DOHH2 (cell line): Measurements from ENCODE around the gene FUNDC2.

Experiments
- H3F3A ChIP-seq: fragments of 200-600 bp; sonication (generic), shearing (Covaris generic); 2 replicates; pipeline ENCODE4 v1.6.0; 2016; ENCODE audit warnings: antibody characterized with exemption, mild to moderate bottlenecking; ENCODE audit not compliant: control insufficient read depth, insufficient read depth
- H3K27ac ChIP-seq: fragments of 200-600 bp; sonication (generic); 2 replicates; pipeline ENCODE4 v1.5.1; 2014; ENCODE audit warnings: low read depth, mild to moderate bottlenecking, low read length, moderate library complexity
- H3K27me3 ChIP-seq: fragments of 200-600 bp; sonication (generic); 2 replicates; pipeline ENCODE4 v1.6.1; 2014; ENCODE audit warnings: mild to moderate bottlenecking, low read length, mixed read lengths; ENCODE audit not compliant: control insufficient read depth
- H3K36me3 ChIP-seq: fragments of 200-600 bp; sonication (generic); 2 replicates; pipeline ENCODE4 v1.6.1; 2014; ENCODE audit warnings: mild to moderate bottlenecking, low read length, moderate library complexity, mixed read lengths; ENCODE audit not compliant: control insufficient read depth
- H3K4me1 ChIP-seq: fragments of 200-600 bp; sonication (generic); 2 replicates; pipeline ENCODE4 v1.6.1; 2014; ENCODE audit warnings: mild to moderate bottlenecking, low read length, mixed read lengths; ENCODE audit not compliant: control insufficient read depth
- H3K4me2 ChIP-seq: fragments of 200-600 bp; sonication (generic); 2 replicates; pipeline ENCODE4 v1.6.0; 2014; ENCODE audit warnings: mild to moderate bottlenecking, low read length, moderate library complexity
- H3K4me3 ChIP-seq: fragments of 200-600 bp; sonication (generic); 2 replicates; pipeline ENCODE4 v1.5.1; 2014; ENCODE audit warnings: mild to moderate bottlenecking, low read length, mixed read lengths
- H3K79me2 ChIP-seq: fragments of 200-600 bp; sonication (generic); 2 replicates; pipeline ENCODE4 v1.6.1; 2014; ENCODE audit warnings: mild to moderate bottlenecking, low read length, mixed read lengths; ENCODE audit not compliant: control insufficient read depth
- H3K9me2 ChIP-seq: fragments of 200-600 bp; sonication (generic); replicated peaks from 2 replicates; pipeline ENCODE4 v1.6.1; 2014; ENCODE audit warnings: mild to moderate bottlenecking, low read length, mixed read lengths; ENCODE audit not compliant: control insufficient read depth
- H3K9me3 ChIP-seq: fragments of 200-600 bp; sonication (generic); 2 replicates; pipeline ENCODE4 v1.6.1; 2014; ENCODE audit warnings: antibody characterized with exemption, low read length, mixed read lengths; ENCODE audit not compliant: control insufficient read depth, insufficient read depth
- H4K20me1 ChIP-seq: fragments of 200-600 bp; sonication (generic); 2 replicates; pipeline ENCODE4 v1.6.0; 2014; ENCODE audit warnings: low read depth, mild to moderate bottlenecking, antibody characterized with exemption, low read length, moderate library complexity; ENCODE audit not compliant: control insufficient read depth, insufficient read depth
- EZH2phosphoT487 ChIP-seq: fragments of 200-600 bp; sonication (generic); IDR thresholded peaks from 2 replicates; pipeline ENCODE4 v1.6.1; 2017; ENCODE audit warnings: borderline replicate concordance, mild to moderate bottlenecking, antibody characterized with exemption, low read length, moderate library complexity, mixed read lengths
- TF ChIP-seq, protein P1 (sequence below): fragments of 200-600 bp; sonication (generic); IDR thresholded peaks from one replicate; pipeline ENCODE4 v1.5.1; 2014; ENCODE audit warnings: antibody characterized with exemption, mild to moderate bottlenecking, low read depth, low read length; ENCODE audit not compliant: poor library complexity, severe bottlenecking

FUNDC2 gene

DNA sequence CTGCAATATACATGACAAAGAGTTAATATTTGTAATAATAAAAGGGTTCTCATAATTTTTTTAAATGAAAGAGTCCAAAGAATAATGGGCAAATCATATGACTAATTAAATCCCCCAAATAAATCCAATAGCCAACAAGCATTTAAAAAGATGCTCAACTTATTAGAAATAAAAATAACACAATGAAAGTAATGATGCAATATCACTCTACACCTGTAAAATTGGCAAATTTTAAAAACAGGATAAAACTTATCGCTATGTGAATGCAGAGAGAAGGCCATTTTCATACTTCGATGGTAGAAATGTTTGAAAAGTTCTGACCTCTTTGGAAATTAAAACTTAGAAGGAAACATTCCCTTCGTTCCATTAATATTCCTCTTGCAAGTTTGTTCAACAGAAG, 6.1 kb upstream of the FUNDC2 start:
- Histone ChIP-seq H3K4me3 (no peak overlapping the region), H4K20me1 (no peaks in the 10 kb centered on the region), H3K4me2 (no peak overlapping the region), H3K27me3 (no peaks in the 10 kb centered on the region), H3K36me3 (no peaks in the 10 kb centered on the region), H3K9me2 (no peaks in the 10 kb centered on the region), H3K79me2 (no peaks in the 10 kb centered on the region), H3K4me1 (0 out of 2 replicates have a peak, but pooled peaks cover 6% of the 10 kb centered on the region), H3K27ac (no peak overlapping the region), H3F3A (no peaks in the 10 kb centered on the region), H3K9me3 (no peaks in the 10 kb centered on the region)
- no peak for TF ChIP-seq EZH2phosphoT487
- TF ChIP-seq, protein P1, sequence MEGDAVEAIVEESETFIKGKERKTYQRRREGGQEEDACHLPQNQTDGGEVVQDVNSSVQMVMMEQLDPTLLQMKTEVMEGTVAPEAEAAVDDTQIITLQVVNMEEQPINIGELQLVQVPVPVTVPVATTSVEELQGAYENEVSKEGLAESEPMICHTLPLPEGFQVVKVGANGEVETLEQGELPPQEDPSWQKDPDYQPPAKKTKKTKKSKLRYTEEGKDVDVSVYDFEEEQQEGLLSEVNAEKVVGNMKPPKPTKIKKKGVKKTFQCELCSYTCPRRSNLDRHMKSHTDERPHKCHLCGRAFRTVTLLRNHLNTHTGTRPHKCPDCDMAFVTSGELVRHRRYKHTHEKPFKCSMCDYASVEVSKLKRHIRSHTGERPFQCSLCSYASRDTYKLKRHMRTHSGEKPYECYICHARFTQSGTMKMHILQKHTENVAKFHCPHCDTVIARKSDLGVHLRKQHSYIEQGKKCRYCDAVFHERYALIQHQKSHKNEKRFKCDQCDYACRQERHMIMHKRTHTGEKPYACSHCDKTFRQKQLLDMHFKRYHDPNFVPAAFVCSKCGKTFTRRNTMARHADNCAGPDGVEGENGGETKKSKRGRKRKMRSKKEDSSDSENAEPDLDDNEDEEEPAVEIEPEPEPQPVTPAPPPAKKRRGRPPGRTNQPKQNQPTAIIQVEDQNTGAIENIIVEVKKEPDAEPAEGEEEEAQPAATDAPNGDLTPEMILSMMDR = no peak

DNA sequence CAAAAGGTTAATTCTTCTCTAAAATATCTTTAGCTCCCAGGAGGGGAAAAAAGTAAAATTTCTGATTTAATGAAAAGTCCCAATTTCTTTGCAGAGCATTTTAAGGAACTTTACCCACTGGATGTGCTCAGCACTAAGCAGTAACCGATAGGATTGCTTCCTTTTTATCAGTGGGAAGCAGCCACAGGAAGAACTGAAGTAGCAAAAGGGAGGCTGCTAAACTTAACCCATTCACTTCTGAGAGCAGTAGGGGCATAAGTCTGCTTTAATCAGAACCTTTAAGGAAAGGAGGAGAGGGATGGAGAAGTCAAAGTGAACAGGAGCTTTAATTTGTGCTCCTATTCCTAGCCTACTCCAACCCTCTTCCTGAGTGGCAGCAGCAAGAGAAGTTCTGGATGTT, 4.1 kb upstream of the FUNDC2 start, which contains the start of gene F8:
TSS of gene F8 (minus strand) at position 139 of the 400 bp plus-strand sequence. CDS start 171 bp downstream, outside the sequence.
- no peak within 1 kb of the TSS for H3K4me3 ChIP-seq
- H3K4me1 ChIP-seq = 0 out of 2 replicates have a peak, but pooled peaks cover 6% of the 10 kb centered on the region
- H3K27ac ChIP-seq = no peak within 1 kb of the TSS
- H3K9me3 ChIP-seq = no peaks in the 10 kb centered on the region
- no peaks in the 10 kb centered on the region for H4K20me1 ChIP-seq
- TF ChIP-seq, protein P1 = no peak
- peaks cover 4% of the 10 kb centered on the region for H3K79me2 ChIP-seq
- H3K27me3 ChIP-seq = no peaks in the 10 kb centered on the region
- no peak within 1 kb of the TSS for H3K4me2 ChIP-seq
- H3K9me2 ChIP-seq = no peaks in the 10 kb centered on the region
- H3F3A ChIP-seq = 0 out of 2 replicates have a peak, but pooled peaks cover 3% of the 10 kb centered on the region
- no peaks in the 10 kb centered on the region for H3K36me3 ChIP-seq

DNA sequence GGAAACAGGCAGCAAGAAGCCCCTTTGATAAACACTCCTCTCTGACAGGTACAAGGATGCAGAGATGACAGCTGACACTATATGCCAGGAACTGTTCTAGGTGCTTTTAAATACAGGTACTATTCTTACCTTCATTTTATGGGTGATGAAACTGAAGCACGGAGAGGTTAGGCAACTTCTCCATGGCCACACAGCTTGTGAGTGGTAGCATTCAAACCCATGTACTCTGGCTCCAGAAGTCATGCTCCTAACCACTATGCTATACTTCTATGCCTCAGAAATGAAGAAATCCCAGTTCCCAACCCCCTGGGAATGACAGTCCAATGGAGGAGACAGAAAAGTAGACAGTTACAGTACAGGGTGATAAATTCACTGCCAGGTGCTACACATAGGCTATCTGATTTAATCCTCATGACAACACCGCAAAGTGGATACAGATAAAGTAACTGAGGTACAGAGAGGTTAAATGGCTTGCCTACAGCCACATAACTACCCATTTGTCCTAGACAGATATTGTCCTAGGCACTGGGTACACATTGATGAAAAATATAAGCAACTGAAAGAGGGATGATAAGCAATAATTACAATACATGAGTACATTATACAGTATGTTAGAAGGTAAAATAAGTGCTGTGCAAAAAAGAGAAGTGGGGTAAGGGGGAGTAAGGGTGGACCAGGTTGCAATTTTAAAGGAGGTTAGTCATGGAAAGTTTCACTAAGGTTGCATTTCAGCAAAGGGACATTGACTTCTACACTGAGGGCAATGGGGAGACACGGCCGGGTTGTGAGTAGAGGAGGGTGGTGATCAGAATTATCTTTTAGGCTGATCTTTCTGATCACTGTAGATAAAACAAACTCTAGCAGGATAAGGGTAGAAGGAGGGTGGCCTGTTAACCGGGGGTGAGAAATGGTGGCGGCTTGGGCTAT, 2.5 kb upstream of the FUNDC2 start:
- Histone ChIP-seq H3K9me2 (no peaks in the 10 kb centered on the region), H3K4me1 (peaks cover 19% of the 10 kb centered on the region), H3K27ac (no peak overlapping the region), H4K20me1 (no peaks in the 10 kb centered on the region), H3K4me3 (no peak overlapping the region), H3K9me3 (no peaks in the 10 kb centered on the region), H3K27me3 (no peaks in the 10 kb centered on the region), H3K79me2 (peaks cover 20% of the 10 kb centered on the region), H3K36me3 (no peaks in the 10 kb centered on the region), H3K4me2 (no peak overlapping the region), H3F3A (0 out of 2 replicates have a peak, but pooled peaks cover 8% of the 10 kb centered on the region)
- TF ChIP-seq, protein P1 = no peak
- TF ChIP-seq EZH2phosphoT487 = no peak
